ENCODE results near the gene ANGPTL2.

ANGPTL2 gene

GRCh38 chr9:127136081-127136879, 13.8 kb upstream of the ANGPTL2 start:
- no peak for DNase-seq

- no peak for DNase-seq
These were observed 12.8 kb upstream of the ANGPTL2 start for GRCh38 chr9:127135056-127135745.

- DNase-seq, result no peak
These were observed 11.3 kb upstream of the ANGPTL2 start for GRCh38 chr9:127133739-127134167.

- no peak for DNase-seq
These were observed 10.6 kb upstream of the ANGPTL2 start for GRCh38 chr9:127132921-127133647.

GRCh38 chr9:127132375-127132774, 9.9 kb upstream of the ANGPTL2 start:
- no peak for DNase-seq

GRCh38 chr9:127131871-127132270, 9.4 kb upstream of the ANGPTL2 start:
- DNase-seq, result no peak

GRCh38 chr9:127130661-127131538, 8.5 kb upstream of the ANGPTL2 start:
- peak; percentile 64 to 69 for DNase-seq

- DNase-seq, result no peak
These were observed 7.8 kb upstream of the ANGPTL2 start for GRCh38 chr9:127130235-127130634.

- DNase-seq, result no peak
These were observed 7.3 kb upstream of the ANGPTL2 start for GRCh38 chr9:127129718-127130085.

- DNase-seq, result no peak
These were observed 6.8 kb upstream of the ANGPTL2 start for GRCh38 chr9:127129073-127129717.

- DNase-seq, result no peak
These were observed 6.1 kb upstream of the ANGPTL2 start for GRCh38 chr9:127128341-127129072.

- no peak for DNase-seq
These were observed 4.5 kb upstream of the ANGPTL2 start for GRCh38 chr9:127126971-127127370.

GRCh38 chr9:127124792-127125191, 2.4 kb upstream of the ANGPTL2 start:
- no peak for DNase-seq

GRCh38 chr9:127124111-127124531, 1.7 kb upstream of the ANGPTL2 start:
- no peak for DNase-seq

- no peak for DNase-seq
These were observed 842 bp upstream of the ANGPTL2 start for GRCh38 chr9:127123064-127123890.

GRCh38 chr9:127121628-127122175, 733 bp downstream of the ANGPTL2 start:
- DNase-seq, result no peak

GRCh38 chr9:127119320-127119709, 3.1 kb downstream of the ANGPTL2 start:
- no peak for DNase-seq

GRCh38 chr9:127118597-127119319, 3.7 kb downstream of the ANGPTL2 start:
- DNase-seq, result no peak

GRCh38 chr9:127117801-127118200, 4.6 kb downstream of the ANGPTL2 start:
- no peak for DNase-seq
